HG02623 (cell line): Measurements from ENCODE around the gene GREM1.

Experiments used
- ATAC-seq: cut with Tn5 transposase; IDR thresholded peaks from one replicate; pipeline ENCODE4 v1.9.1; 2021; ENCODE audit warnings: moderate library complexity; ENCODE audit not compliant: unreplicated experiment

GREM1 gene

GRCh38 chr15:32781781-32782180 lies 64.0 kb downstream of the GREM1 start:
- ATAC-seq: no peak

DNA sequence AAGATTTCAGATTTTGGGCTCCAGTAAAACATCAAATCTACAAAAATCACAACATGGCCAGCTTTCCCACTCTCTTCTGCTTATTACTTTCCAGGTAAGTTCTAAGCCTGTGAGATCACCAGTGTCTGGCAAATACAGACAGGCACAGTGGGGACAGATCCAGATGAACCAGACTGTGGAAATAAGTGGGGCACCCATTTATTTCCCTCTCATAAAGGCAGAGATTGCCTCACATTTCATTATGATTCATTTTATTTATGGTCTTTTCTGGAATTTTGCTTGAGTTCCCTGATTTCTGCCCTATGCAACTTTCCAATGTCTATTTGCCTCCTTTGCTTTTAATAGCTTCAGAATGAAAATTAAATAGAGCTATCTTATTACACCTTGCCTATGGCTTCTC lies 66.8 kb downstream of the GREM1 start:
- no peak for ATAC-seq

GRCh38 chr15:32786906-32787305 lies 69.1 kb downstream of the GREM1 start:
- ATAC-seq: no peak

- no peak for ATAC-seq
Measured at GRCh38 chr15:32787949-32788348, 70.1 kb downstream of the GREM1 start.

GRCh38 chr15:32790352-32790999 lies 72.7 kb downstream of the GREM1 start:
- no peak for ATAC-seq

DNA sequence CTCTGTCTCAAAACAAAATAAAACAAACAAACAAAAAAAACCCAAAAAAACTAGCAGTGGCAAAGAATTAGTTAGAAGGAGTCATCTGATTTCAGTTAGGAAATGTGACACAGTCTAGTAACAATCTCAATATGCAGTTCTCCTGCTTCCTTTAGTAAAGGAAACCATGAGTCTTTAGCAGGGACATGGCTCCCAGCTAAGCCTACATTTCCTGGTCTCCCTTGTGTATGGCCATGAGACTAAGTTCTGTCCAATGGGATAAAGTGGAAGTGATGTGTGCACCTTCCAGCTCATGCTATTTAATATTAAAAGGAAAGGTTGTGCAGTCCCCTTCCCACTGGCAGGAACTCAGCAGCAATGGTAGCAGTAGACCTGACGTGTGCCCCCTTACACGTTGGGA lies 74.6 kb downstream of the GREM1 start:
- no peak for ATAC-seq
